NCI-H774 (cell line): ENCODE measurements around the gene LIN54.

Source experiments
- DNase-seq: peaks from one replicate; lab custom pipeline; 2025; lab: John Stamatoyannopoulos, UW

LIN54 gene

DNA sequence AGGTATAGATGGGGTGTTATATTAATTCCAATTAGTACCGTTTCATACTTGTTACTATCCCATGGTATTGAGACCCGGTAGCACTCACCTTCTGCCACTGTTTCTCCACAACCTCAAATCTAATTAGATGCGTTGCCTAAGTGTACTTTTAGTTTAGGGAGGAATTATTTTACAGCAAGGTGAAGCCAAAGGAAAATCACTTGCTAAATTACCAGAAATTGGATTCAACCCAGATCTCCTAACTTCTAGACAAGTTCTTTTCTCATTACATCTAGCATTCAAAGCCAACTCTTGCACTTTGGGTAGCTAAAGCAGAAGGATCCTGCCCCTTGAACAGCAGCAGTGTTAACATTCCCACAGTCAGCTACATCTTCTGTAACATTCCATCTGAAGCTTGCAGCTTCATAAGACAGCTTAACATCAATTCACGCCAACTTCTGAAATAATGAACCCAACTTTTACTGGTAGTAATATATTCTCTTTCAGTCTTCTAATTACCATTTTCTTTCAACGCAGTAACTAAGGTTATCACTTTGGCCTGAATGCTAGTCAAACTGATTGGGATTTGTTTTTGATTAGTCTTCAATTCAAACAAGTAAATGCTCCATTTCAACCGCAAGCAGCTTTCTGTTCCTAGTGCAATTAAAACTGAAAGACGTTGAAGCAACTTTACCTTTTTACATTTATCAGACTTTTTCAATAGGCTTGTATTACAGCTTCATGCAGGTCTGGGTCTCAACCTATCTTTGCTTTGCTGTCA, 118.7 kb downstream of the LIN54 start:
- DNase-seq, result no peak

DNA sequence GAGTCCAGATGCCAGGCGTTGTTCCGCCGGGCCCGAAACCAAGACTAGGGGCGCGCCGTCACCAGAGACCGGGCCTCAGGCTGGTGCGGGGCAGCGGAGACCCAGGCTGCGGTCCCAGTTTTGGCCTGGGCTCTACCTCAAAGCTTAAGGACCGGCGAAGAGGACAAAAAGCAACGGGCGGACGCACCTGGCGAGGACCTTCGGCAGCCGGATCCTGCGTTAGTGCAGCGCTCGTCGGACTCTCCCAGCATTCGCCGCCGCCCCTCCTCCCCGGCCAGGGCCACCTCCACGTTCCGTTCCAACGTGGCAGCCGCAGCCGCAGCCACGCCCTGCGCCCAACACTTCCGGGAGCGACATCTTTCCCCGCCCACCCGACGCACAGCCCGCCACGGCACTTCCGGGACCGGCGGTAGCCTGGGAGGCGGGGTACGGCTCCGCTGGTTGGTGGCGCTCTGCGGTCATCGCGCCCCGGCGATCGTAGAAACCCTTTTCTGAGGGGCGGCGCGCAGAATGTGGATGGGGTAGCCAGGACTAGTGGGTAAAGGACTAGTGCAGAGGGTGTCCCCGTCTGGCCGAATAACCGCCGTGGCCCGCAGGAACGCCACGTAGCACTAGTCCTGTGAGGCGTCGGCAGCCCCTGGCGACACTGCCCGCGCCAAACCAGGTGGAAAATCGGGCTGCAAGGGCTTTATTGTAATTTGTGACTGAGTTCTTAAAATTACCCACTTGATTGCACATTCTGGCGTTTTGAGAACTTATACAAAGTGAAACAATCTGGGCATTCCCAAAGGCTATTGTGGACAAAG, 119.5 kb downstream of the LIN54 start, which contains the start of gene SEC31A:
TSS of gene SEC31A (minus strand) at position 253 of the 806 bp plus-strand sequence. CDS start 9,217 bp downstream, outside the sequence.
- DNase-seq, result peak; percentile 84

DNA sequence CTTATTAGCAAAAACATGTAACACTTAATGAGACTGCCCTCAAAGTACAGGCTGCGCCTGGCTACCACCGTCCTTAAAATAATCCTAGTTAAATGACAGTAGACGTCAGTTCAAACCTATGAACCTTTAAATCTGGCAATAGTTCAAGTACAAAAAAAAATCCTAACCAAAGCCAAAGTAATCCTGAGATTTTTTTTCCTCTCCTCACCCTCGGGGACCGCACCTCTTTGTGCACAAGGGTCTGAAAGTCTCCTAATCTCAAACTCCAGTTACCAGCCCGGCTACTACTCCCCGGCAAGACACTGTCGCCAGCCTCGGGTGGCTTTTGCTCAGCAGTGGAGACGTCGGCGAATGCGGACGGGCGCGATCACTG, 120.1 kb downstream of the LIN54 start:
- DNase-seq, result no peak

- no peak for DNase-seq
Observed at GRCh38 chr4:82889287-82889686, 121.3 kb downstream of the LIN54 start.

- DNase-seq, result no peak
Observed at GRCh38 chr4:82886147-82886942, 124.3 kb downstream of the LIN54 start.

GRCh38 chr4:82885410-82885809, 125.2 kb downstream of the LIN54 start:
- no peak for DNase-seq
